NOMO-1 (cell line): ENCODE measurements around the gene CCDC142.

Experiments used
- DNase-seq, 2 experiments: peaks; one replicate each; lab custom pipeline; 2025; ENCODE audit not compliant: unreplicated experiment in 2 of 2; lab: John Stamatoyannopoulos, UW

CCDC142 gene

DNA sequence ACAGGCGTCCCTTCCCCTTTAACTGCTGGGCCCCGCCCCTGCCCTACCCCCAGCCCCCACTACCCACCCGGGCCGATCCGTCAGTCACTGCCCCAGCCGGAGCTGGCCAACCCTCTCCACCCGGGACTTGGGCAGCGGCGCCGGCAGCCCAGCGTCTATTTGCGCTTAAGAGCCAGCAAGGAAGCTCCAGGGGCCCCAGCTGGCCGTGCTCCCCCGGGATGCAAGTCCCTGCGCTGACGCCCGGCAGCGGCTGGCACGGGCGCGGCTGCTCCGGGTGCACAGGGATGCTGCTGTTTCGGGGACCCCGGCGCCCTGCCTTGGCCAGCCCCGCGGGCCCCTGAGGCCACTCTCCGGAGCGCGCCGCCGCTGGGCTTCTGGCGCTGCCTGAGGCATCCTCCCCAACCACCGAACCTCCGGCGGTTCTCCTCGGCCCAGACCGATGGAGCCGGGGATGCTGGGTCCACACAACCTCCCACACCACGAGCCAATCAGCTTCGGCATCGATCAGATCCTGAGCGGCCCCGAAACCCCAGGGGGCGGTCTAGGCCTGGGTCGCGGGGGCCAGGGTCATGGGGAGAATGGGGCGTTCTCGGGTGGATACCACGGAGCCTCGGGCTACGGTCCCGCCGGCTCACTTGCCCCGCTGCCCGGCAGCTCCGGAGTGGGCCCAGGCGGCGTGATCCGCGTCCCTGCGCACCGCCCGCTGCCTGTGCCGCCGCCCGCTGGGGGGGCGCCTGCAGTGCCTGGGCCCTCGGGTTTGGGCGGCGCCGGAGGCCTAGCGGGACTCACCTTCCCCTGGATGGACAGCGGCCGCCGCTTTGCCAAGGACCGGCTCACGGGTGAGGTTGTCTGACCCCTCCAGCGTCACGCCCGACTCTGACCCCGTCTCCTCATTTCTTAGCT, 31.8 kb upstream of the CCDC142 start, which contains the start of gene TLX2:
TLX2 (plus strand) TSS at position 83 of the 903 bp plus-strand sequence; CDS start at position 440, 357 bp downstream.
- no peak for DNase-seq

DNA sequence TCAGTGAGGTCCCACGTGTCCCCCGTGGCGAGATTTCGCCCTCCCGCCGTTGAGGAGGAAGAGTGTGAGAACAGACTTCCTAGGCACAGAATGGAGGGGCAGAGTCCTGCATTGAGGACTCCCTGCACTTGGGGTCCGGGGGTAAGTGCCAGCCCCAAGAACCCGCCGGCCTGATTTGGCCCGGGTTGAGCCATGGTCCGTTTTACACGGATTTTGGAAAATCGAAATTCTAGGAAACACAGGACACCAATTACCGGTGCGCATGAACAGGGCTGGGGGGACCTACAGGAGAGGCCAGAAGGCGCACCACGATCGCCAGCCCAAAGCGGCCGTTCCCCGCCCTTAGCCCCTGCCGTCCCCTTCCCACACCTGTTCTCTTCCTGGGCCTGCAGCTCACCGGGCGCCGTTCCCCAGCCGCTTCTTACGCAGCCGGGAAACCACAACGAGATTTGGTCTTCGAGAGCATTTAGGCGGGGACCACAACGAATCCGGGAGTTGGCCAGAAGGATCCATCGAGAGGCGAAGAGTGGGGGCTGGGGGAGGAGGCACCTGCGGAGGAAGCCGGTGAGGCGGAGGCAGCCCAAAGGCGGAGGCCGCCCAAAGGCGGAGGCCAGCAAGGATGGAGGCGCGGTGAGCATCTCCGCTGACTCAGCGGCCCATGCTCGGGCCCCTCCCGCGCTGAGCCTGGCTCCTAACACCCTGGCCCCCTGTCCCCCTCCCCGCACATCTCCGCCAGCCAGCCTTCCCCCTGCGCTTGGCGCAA, 31.0 kb upstream of the CCDC142 start:
- DNase-seq: no peak

DNA sequence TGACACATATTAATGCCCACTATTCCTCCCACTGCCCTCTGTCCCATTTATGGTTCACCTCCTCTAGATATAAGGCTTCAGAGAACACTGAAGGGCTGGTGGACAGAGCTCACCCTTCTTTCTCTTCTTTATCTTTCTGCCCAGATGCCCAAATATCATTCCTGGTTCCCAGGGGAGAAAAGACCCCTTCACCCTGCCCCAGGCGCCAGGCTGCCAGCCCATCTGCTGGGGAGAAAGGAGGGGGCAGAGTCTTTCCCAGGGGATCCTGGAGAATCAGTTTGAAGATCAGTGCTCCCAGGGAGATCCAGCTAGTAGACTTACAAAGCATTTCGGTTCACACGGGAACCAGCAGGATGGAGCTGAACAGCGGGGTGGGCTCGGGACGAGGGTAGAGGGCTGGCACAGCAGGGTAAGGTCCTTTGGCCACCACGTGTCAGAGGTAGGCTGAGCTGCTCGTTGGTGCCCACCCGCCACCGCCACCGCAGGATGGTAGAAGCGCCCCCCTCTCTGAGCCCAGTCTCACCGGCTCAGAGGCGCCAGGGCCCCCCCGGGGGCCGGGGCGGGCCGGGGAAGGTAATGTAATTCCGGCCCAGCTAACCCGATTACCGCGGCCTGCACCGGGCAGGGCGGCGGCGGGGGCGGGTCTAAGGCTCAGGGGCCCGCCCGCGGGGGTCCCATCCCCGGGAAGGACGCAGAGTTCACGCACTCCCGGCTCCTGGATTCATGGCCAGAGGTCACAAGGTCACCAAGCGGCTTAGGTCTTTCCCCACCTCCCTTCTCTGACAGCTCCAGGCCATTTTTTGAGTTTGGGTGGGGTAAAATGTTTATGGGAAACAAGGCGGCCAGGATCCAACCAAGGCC, 30.2 kb upstream of the CCDC142 start:
- DNase-seq: no peak

DNA sequence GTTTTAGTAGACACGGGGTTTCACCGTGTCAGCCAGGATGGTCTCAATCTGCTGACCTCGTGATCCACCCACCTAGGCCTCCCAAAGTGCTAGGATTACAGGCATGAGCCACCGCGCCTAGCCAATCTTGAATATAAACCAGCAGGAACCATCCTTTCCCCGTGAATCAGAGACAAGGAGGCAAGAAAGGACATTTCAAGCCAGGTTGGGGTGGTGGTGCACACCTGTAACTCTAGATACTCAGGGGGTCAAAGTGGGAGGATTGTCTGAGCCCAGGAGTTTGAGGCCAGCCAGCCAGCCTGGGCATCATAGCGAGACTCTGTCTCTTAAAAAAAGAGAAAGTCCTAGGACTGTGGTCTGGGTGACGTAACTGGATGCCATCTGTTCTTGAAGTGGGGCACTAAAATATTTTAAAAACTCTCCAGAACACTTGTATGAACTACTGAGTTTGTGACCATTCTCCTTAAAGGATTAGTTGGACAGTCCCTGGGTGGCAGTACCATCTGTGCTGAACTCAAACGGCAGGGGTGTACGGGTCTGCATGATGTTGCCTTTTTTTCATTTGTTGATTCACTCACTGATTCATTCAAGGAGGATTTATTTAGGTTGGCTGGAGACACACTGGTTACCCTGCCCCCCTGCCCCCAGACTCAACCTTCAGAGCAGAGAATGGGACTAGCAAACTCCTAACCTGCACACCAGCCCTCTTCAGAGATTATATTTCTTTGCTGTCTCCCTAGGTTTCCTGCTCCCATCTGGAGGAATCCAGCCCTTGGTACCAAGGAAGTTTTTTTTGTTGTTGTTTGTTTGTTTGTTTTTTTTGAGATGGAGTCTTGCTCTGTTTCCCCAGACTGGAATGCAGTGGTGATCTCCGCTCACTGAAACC, 28.5 kb upstream of the CCDC142 start:
- DNase-seq: no peak

DNA sequence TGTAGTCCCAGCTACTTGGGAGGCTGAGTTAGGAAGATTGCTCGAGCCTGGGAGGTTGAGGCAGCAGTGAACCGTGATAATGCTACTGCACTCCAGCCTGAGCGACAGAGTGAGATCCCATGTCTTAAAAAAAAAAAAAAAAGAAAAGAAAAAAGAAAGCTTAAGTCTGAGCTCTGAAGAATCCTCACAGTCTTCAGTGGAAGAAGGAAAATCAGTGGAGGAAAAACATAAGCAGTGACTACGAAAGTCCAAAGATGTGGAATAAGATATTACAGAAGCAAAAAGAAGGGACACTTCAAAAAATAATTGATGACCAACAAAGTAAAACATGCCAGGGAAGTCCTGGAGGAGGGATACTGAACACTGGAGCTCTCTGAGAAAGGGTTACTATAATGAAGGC, 27.5 kb upstream of the CCDC142 start:
- DNase-seq: no peak

DNA sequence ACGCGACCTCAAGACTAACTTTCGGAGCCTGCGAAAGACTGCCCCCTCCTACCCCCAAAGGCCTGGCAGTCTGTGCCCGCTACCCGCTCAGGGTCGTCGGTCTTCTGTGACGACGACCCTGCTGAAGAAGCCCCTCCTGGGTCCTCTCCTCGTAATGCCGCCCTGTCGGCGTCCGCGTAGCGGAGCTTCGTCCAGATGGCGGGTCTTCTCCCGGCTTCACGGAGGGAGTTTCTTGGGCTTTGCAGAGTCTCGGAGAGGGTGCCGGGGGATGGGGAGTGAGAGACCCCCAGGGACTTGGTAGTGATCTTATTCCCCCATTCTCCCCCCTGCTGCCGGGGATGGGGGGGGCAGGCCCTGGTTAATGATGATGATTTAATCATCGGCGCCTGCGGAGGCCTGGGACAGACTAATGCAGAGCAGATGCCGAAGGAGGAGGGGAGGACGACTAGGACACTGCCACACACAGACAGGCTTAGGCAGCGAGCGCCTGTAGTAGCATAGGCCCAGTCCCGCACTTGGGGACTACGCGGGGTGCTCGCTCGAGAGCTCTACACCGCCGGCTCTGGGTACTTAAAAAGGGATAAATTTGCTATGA, 25.2 kb upstream of the CCDC142 start:
- DNase-seq: peak in 1 of 2 experiments; percentile 19

DNA sequence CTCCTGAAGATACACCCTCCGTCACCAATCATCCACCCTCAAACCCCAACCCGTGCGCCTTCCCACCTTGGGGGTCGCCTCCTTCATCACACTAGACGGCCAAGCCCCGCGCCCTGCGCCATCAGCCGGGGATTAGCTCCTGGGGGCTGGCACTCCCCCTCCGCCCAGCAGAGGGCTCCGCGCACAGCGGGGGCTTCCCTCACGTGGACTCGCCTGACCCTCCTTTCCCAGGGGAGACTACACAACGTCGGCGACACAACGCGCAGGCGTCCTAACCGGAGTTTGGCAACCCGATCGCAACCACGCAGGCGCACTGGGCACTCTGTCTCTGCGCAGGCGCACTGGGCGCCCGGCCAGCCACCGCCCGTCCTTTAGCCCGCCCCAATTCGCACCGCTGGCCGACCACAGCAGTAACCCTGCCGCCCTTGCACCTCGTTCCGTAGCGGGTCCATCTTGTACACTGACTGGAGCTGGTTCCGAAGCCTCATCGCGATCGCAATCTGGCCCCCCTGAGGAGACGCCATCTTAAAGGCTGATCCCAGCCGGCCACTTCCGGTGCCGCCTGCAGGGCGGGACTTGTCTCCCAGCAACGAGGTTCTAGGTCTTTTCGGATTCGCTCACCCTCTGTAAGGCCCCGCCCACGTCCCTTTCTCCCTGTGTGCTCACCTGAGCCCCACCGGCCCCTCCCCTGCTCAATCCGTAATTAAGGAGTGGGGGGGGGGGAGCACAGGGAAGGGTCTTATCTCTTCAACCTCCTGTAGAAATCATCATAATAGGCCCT, 24.5 kb upstream of the CCDC142 start, which contains the start of gene PCGF1:
PCGF1 (minus strand) TSS at position 551 of the 781 bp plus-strand sequence; CDS start at position 524, 27 bp downstream.
- peak; percentile 91 for DNase-seq

DNA sequence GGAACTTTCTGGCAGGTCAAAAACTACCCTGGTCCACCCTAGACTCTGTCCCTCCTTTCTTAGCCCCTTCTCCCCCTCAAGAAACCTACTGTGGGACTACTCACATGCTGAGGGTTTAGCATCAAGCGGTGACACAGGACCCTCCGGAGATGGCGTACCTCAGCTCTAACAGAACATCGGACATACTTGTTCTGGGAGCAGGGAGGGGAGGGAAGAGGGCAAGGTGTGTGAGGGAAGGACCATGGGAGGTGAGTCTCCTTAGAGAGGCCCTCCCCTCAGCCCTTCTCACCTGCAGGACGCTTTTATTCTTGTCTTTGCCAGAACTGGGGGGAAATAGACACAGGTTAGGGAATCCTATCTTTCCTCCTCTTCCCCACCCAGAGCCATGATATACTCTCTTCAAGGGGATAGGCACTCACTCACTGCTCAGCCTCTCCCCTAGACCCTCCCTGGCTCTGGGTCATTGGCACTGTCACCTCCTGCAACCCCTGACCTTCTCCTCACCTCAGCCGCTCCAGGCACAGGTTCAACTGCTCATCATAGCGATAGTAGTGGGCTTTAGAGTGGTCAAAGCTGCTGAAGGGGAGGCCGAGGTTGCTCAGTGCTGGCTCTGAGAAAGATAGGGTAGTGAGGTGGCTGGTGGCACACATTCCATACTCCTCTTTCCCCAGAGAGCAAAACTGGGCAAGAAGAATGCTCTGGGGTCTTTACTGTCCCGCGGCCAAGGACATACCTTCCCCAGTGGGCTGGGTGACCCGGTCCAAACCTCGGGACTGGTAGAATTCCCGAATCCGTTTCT, 22.8 kb upstream of the CCDC142 start:
- DNase-seq: no peak

DNA sequence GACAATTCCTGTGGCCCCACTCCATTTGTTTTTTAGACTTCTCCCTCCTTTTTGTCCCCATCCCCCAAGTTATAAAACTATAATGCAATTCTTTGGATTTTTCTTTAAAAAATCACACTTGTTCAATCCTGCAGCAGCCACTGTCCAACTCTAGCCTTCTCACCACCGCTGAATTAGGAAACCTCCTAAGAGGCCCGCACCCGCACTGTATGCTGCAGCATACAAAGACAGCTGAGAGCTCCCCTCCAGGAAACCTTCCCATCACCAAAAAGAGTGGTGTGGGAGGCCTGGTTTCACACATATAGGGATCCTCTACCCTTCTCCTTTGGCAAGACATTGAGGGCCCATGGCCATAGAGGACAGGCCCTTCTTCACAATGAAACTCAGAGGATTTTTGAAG, 21.8 kb upstream of the CCDC142 start:
- DNase-seq: no peak

DNA sequence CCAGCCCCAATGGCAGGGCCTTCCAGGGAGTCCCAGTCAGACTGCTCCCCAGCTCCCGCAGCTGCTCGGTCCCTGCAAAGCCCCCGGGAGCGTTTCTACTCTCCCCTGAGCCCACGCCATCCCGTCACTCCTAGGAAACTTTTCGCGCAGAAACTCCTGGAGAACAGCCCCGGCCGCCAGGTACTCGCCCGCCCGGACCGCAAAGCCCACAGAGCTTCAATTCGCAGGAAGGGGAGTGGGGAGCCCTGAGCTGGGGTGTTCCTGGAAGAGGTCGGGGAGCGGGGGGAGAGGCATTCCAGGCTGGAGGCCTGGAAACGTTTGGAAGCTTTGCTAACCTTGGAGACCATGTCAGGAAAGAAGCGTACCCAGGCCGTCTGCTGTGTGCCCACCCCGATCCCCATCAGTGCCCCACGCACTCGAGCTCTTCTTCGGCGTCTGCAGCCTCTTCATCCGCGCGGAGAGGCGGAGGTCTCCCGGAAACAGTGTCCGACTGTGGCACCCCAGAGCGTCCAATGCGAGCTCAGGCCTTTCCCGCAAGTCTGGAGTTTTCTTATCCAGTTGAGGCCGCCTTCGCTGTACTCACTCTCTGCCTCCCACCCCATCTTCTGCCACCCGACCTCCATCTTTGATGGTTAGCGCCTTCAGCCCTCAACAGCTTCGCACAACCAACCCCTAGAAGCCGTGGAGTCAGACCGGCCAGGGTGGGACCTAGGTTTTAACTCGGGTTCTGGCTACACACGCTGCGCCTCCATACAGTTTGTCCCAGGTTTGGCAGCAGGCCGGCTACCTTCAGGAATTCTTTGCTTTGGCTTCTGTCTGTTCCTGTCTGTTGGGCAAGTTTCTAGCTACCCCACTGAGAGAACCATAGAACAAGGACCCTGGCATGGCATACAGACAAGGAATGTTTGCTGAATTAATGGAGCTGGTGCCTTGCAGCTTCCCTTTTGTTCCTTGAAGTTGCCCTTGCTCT, 21.0 kb upstream of the CCDC142 start:
- no peak for DNase-seq

DNA sequence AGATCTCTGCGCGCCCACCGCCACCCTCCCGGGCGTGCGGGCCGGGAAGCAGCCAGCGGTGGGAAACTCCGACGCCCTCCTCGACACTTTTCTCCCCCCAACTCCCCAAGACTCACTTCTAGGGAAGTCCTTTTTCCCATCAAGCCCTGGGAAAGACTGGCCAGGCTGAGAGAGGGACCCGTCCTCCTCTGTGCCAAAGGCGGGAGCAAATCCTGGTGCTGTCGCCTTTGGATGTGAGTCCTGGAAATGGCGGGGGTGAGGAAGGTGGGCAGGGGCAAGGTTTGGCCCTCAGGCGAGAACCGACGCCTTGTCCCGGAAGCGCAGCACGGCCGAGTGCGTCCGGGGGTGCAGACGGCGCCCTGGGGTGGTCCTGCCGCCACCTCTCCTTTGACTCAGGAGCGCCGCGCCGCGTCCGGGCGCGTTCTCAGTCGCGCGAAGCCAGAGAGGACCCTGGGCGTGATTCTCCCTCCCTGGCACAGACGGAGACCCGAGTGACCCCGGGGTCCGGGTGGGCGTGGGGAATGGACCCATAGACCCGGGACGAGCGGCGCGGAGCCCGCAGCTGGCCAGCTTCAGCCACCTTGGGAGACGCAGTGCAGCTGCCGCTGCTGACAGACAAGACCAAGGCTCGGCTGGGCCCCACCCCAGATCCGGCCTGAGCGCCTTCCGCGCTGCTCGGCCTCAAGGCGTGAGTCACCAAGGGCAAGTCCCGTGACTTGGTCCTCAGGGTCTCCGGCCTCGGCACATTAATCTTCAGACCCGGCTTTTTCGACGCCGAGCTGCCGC, 20.1 kb upstream of the CCDC142 start:
- peak; percentile 64 to 81 for DNase-seq

DNA sequence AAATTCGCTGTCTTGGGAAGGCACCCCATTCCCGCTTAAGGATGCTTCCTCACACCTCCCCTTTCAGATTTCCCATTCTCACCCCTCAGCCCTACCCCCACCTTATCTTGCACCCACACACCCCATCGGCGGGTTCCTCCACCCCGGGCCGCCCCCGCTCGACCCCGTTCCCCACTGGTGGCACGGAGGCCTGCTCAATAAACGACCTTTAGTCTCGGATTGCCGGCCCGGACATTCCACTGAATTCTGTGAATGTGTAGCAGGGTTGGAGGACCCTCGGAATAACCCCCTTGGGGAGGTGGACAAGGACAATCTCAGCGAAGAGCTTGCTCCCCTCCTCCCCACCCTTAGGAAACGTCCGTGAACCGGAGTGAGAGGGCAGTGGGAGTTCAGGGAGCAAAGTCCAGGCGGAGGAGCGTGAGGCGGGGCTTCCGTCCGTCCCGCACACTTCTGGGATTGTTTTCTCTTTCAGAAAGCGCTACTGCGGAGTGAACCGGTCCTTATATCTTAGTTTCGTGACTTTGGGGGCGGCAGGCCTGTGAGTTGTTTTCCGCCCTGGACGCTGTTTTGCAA, 19.4 kb upstream of the CCDC142 start:
- DNase-seq: peak; percentile 33

DNA sequence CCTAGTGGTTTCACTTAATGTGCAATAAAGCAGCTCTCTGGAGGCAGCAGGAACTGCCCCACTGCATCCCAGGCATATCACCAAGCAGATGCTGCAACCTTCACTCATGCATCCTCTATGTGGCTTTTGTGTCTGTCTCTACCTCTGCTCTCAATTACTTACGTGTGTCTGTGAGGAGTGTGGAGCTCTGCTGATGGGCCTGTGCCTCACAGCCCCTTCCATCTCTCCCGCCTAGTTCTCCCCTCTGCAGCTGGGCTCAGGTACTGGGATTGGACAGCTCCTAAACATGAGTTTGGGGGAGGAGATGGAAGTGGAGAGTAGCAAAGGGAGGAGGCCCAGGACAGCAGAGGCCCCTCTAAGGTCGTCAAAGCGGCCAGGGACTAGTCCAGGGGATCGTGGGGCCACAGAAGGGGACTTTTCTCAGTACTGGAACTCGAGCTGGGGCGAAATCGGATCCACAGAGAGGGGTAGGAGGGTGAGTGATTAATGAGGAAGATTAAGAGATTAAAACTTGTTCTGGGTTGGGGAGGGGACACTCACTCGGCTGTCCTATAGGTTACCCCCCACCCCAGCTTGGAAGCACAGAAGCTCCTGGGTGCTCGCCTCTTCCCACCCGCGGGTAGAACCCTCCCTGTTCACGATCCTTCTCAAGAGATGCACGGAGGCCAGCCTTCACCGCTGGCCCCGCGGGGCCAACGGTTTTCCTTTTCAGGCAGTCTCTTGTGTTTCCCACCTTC, 18.7 kb upstream of the CCDC142 start:
- DNase-seq: no peak

DNA sequence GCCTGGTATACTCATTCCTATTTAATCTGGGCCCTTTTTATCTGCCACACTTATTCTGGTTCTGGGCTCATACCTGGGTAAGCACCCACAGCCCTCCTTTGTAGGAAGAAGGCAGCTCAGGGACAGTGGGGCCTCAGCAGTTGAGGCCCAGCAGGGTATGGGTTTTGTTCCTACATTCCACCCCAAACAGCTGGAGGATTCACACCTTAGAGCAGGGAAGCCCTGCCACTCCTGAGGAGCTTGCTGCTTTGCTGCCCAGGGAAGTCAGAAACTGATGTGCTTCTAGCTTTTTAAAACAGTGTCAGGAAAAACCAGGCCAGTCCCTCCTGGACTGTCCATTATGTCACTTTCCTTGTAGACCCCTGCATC, 17.8 kb upstream of the CCDC142 start:
- DNase-seq: no peak
